Testis (tissue), 2 donors: ENCODE data around the gene RPL28.

Experiments used
- POLR2A ChIP-seq: fragments of 450-650 bp; IDR thresholded peaks from one replicate; pipeline ENCODE4 v1.6.1; 2017; ENCODE audit warnings: antibody characterized with exemption, mild to moderate bottlenecking, moderate library complexity
- TF ChIP-seq, protein P1 (sequence below), 3 experiments: fragments of 450-650 bp in 2 of 3; fragments of 200-600 bp in 1 of 3; sonication (generic) in 1 of 3; IDR thresholded peaks; one replicate each; pipeline ENCODE4 v1.5.1; 2016 to 2019; ENCODE audit warnings: antibody characterized with exemption in 3 of 3, mild to moderate bottlenecking in 2 of 3, moderate library complexity in 1 of 3

DNA sequence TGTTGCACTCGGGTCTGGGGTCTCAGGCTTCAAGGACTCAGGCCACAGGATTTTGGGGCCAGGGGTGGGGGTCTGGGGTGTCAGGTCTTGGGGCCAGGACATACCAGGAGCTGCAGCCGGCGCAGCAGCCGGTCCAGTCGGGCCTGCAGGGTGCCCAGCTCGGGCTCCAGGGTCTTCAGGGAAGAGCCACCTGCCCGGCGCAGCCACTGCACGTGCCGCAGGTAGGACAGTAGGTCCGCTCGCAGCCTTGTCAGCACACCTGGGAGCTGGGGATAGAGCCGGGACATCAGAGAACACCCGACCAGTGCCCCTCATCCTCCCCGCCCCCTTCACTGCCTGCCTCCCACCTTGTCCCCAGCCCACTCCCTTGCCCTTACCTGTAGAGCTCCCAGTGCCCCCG, 17.6 kb upstream of the RPL28 start:
- TF ChIP-seq, protein P1, sequence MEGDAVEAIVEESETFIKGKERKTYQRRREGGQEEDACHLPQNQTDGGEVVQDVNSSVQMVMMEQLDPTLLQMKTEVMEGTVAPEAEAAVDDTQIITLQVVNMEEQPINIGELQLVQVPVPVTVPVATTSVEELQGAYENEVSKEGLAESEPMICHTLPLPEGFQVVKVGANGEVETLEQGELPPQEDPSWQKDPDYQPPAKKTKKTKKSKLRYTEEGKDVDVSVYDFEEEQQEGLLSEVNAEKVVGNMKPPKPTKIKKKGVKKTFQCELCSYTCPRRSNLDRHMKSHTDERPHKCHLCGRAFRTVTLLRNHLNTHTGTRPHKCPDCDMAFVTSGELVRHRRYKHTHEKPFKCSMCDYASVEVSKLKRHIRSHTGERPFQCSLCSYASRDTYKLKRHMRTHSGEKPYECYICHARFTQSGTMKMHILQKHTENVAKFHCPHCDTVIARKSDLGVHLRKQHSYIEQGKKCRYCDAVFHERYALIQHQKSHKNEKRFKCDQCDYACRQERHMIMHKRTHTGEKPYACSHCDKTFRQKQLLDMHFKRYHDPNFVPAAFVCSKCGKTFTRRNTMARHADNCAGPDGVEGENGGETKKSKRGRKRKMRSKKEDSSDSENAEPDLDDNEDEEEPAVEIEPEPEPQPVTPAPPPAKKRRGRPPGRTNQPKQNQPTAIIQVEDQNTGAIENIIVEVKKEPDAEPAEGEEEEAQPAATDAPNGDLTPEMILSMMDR (IDR thresholded peaks at IDR 0.05) = no peak
- no peak for TF ChIP-seq POLR2A
